Measurements from ENCODE around the gene TSTD2.
"Not testable (repeated sequence)": the region's sequence is repeated elsewhere in the genome, so short reads cannot be mapped to it uniquely, and the experiment has no call there.

Gene TSTD2

DNA sequence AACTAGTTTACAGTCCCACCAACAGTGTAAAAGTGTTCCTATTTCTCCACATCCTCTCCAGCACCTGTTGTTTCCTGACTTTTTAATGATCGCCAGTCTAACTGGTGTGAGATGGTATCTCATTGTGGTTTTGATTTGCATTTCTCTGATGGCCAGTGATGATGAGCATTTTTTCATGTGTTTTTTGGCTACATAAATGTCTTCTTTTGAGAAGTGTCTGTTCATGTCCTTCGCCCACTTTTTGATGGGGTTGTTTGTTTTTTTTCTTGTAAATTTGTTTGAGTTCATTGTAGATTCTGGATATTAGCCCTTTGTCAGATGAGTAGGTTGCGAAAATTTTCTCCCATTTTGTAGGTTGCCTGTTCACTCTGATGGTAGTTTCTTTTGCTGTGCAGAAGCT, 51.6 kb downstream of the TSTD2 start:
- not testable (repeated sequence) for DNase-seq

GRCh38 chr9:97579914-97580313, 53.3 kb downstream of the TSTD2 start:
- no peak for DNase-seq

DNA sequence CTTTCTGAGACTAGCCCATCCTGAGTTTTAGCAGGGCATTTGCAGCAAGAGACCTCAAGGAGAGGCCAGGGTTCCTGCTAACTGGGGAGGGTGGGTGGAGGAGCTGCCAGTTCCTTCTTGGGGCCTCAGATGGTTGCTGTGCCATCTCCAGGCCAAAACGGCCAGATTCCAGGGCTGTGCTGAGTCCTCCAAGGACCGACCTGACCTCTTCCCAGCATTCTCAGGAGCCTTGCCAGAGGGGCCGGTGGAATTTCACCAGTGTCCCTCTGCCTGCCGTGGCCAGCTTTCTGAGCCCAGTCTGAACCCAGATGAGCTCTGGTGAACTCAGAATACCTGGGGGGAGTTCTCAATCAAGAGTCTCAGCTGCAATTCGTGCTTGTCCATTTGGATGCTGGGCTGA, 54.3 kb downstream of the TSTD2 start:
- DNase-seq = no peak

DNA sequence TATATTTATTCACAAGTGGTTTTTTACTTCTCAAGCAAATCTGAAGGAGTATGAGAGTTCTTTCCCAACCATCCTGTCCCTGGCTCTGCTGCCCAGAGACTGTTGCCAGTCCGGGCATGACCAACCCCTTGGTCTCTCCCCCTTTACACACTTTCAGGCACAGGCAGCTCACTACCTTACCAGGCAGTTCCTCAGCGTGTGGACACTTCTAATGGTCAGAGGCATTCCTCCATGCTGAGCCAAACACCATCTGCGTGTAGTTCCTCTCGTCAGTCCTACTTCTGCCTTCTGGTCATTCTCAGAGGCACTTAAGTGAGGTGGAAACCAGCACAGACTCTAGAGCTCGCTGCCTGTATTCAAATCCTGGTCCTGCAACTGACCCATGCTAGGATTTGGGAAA, 56.1 kb downstream of the TSTD2 start:
- no peak for DNase-seq

GRCh38 chr9:97575673-97576200, 57.4 kb downstream of the TSTD2 start:
- no peak for DNase-seq

GRCh38 chr9:97574921-97575672, 58.1 kb downstream of the TSTD2 start:
- DNase-seq = not testable (repeated sequence)

- DNase-seq = not testable (repeated sequence)
Measured at GRCh38 chr9:97574101-97574571, 59.0 kb downstream of the TSTD2 start.

GRCh38 chr9:97573482-97574073, 59.6 kb downstream of the TSTD2 start:
- DNase-seq = no peak

- DNase-seq = no peak
Measured at GRCh38 chr9:97572892-97573365, 60.2 kb downstream of the TSTD2 start.

DNA sequence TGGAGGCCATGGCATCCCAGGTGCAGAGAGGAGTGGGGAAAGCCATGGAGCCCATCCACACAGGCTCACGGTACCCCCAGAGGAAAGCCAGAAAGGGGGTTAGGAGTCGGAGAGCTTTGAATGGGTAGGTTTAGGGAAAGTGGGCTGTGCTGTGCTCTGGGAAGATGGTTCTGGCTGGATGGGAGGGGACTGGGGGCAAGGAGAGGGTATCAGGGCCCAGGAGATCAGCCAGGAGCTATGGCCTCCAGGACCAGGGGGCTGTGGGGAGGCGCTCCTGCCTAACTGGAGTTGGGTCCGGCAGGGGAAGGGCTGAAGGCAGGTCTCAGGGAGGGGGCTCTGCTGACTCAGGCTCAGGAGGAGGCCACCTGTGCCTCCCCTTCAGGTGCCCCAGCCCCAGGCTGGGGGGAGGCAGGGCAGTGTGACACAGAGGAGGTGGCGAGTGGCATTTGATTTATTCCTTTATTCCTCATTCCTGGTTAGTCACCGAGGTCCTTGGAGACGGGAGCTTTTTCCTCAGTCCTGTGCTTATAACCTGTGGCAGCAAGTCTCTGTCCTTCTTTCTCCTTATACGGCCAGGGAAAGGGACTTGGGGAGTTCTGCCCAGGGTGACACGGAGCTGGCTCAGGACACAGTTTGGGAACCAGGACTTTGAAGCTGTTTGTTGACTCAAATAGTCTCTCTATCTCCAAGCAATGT, 60.8 kb downstream of the TSTD2 start:
- DNase-seq = no peak

DNA sequence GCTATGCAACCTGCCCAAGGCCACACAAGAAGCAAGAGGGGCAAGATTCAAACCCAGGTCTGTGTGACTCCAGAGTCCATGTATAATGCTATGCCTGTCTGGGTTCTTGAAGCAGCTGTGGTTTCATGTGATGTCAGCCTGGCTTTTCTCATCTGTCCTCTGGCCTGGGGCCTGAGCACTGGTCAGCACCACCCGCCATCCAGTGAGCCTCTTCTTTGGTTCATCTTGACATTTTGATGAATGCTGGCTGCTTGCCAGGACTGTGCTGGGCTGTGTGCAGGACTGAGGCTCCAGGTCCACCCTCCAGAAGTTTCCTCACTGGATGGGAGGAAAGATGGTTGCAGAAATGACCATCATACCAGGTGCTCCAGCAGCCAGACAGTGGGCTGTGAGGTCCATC, 61.5 kb downstream of the TSTD2 start:
- no peak for DNase-seq

DNA sequence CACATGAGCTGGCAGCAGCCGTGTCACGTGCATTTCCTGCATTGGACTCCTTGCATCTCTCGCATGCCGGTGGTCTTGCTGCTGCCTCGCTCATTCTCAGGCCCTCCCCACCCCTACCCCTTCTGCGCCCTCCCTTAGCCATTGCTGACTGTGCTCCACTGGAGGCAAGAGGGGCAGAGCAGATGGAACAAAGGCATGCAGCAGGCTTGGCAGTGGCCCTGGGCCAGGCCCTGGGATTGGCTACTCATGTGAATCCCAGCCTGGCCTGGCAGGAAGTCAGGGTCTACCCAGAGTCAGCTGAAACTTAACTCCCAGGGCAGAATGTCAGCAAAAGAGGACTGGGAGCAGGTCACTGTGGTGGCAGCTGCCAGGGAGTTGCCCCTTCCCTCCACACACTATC, 62.3 kb downstream of the TSTD2 start:
- no peak for DNase-seq

DNA sequence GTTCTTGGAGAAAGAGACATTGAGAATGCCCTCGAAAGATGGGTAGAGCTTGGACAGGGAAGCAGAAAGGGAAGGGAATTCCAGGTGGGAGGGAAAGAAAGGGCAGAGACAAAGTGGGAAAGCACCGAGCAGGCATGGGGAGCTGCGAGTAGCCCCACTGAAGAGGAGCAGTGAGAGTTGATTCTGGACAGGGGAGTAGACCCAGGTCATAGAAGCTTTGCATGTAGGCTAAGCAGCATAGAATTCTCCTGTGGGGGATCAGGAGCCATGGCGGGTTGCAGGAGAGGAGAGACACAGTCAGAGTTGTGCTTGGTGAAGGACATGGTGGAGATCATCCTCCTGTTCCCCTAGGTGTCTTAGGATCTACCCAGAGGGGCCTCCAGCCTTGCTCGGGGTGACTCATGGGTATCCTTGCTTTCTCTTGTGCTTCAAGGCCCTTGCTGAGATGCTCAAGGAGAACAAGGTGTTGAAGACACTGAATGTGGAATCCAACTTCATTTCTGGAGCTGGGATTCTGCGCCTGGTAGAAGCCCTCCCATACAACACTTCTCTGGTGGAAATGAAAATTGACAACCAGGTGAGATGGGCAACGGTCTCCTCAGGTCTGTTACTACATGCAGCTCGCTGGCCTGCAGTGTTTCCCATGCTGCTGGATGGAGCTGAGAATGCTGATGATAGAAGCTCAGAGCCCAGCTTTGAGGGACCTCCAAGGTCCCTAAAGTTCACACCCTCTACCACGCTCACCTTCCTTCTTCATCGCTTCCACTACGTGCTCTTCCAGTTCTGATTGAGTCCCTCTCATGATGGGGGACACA, 64.5 kb downstream of the TSTD2 start:
- DNase-seq = no peak

DNA sequence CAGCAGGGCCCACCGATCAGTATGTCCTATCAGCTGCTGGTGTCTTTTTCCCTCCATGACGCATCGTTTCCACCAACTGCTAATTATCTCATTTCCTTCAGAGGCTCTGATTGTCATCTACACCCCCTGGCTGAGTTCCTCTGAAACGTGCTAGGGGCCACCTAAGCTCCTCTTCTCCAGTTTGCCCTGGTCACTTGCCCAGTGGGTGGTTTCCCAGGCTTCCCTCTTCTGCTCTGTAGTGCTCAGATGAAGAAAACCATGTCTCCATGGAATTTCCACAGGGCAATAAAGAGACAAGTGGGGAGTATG, 65.3 kb downstream of the TSTD2 start:
- no peak for DNase-seq

DNA sequence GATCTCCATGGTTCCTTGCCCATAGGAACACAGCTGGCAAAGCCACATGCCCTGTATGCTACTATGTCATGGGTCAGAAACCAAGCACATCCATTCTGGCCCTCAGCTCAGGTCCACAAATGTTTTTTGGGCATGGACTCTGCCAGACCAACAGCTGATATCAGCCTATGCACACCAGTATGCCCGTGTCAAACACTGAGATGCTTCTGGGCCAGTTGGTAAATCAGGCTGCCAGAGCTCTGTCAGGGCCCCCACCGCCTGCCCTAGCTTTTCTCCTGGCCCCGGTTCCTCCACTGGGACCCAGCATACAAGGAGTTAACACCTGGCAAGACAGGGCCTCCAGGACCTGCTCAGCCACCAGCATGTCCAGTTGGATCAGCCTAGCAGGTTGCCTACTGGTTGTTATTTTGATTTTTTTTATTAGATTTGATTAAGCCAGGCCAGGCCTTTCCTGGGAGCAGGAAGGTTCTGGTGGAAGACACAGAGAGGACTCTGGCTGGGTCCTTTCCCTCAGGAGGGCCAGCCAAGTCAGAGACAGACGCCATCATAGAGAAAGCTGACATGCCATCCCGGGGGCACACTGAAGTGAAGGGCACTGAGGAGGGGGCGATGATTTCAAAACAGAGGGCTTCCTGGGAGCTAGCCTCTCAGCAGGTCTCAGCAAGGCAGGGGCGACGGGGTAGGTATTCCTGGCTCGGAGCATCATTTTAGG, 65.8 kb downstream of the TSTD2 start:
- DNase-seq = no peak

DNA sequence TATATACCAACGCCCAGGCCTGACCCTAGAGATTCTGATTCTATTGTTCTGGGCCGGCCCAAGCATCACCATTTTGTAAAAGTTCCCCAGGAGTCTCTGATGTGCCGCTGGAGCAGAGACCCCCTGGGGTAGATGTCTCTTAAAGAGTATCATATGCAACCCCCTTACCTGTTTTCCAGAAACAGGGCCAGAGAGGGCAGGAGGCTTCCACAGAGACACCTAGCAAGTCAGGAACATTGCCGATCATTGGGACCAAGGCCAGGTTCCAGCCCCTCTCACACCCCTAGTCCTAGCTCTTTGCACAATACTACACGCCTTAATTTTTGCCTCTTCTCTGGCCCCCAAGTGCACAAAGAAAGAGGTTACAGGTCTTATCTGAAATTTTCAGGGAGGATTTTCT, 67.9 kb downstream of the TSTD2 start:
- no peak for DNase-seq

DNA sequence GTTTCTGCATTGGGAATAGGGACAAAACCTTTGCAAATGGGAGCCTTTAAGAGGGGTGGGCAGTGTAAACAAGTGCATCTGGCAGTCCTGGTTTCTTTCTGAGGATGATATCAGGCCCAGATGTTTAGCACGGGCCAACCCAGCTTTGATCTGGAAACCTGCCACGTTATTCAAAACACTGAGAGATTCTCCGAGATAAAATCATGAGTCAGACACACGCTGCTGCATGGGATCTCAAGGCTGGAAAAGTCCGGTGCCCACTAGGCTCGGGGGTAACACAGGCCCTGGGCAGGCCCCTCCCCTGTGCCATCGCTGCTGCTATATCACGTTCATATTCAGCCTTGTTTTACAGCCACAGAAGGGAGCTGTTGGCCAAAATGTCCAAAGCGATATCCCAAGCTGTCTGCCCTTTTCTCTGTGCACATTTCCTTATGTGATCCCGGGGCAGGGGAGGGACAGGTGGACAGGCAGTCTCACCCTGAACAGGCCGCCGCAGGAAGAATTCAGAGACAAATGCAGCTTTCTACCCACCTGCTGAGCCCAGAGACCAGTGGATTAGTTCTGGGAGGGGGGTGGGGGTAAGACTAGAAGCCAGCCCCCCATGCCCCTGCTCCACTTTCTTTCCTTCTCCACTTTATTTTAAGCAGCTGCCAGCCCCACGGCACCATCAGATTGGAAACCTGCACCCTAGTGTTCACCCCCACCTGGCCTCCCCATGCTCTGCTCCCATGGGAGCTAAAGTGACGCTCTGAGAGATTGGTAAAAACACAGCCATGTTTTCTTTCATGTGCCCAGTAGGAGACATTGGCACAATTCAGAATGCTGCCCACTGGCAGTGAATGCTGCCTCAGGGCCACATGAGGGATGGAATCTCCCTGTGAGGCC, 68.6 kb downstream of the TSTD2 start:
- no peak for DNase-seq

GRCh38 chr9:97563458-97564135, 69.6 kb downstream of the TSTD2 start:
- no peak for DNase-seq

DNA sequence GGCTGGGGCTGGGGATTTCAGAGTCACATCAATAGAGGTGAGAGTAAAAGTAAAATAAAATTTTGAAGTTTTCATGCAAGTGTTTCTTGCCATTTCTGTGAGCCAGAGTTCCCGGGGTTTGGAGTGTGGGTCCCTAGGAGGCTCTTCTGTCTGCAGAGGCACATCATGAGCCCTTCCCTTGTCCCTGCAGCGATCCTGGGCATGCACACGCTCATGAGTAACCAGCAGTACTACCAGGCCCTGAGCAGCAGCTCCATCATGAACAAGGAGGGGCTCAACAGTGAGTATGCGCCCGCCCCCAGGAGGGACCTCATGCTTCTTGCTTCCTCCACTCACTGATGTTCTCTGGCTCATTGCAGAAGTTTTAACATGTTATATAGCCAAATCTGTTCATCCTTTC, 70.6 kb downstream of the TSTD2 start:
- DNase-seq = no peak

DNA sequence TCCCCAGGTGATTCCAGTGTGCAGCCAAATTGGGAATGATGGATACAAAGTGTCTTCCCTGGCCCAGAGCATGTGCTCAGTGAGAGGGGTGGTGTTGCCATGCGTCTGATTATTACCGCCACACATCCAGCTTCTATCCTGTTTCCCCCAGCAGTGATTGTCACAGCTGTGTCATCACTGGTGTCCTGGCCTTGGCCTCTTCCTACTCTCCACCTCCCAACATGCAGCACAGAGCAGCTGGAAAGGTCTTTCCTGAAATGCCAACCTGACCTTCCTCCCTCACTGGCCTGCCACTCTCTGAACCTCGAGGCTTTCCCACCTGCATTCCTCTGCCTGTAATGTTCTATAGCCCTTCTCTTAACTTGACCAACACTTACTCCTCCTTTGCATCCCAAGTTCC, 71.7 kb downstream of the TSTD2 start:
- DNase-seq = no peak

DNA sequence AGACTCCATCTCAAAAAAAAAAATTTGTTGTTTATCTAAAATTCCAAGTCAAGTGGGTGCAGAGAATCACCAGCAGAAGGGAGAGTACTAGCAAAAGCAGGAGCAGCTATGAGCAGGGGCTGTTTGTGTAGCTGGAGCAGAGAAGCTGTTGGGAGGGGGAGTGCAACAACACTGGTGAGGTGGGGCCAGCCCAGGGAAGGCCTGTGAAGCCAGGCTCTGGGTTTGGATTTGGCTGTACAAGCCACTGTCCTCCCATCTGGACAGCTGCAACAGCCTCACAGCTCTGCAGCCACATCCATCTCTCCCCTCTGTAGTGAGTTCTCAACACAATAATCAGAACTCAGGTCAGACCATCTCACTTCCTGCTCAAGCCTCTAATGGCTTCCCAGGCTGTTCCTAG, 72.3 kb downstream of the TSTD2 start:
- DNase-seq = no peak
